NCI-H2171 treated with DMSO at 0.1 percent for 48 hours (cell line): ENCODE results near the gene S1PR1.
A peak's percentile ranks its signal among the peaks of the same experiment; 100 is the strongest.

Experiments used
- DNase-seq: peaks from one replicate; lab custom pipeline; 2025; lab: John Stamatoyannopoulos, UW

The S1PR1 gene

DNA sequence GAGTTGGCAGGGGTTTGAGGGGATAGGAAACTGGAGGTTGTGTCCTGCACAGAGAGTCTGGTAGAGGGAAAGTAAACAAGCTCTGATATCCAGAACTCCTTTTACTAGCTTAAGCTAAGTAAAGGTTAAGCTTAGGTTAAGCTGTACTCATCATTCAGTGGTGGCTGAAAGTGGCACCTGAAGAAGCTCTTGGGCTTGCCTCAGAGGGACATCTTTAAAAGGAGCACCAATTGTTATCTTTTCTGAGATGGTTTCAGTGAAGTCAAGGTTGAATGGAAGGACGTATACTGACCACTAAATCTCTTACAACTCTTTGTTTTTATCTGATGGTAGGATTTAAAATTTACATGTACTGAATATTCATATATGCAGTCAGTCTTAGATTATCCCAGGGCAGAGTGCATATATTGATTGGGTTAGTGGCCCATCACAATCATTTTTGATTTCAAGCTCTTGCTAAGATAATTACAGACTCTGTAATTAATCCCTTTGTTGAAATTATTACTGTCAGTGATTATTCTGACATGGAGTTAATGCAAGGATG is 43.3 kb downstream of the S1PR1 start:
- DNase-seq, result no peak

- no peak for DNase-seq
Measured at GRCh38 chr1:101280942-101281654, 44.3 kb downstream of the S1PR1 start.

DNA sequence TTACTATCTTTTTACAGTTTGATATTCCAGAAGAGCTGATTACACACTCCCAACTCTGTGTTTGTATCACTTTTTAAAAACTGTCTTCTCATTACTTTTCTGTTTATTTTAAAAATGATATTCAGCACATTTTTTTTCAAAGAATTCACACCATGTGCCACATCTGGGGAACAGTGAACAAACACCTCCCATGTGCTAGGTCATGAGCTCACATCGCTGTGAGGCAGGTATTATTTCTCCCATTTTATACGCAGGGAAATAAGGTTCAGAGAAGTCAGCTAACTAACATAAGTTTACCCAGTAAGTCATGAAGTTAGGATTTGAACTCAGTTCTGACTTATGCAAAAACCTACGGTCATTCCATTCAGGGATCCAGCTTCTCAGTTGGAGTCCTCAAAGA is 44.9 kb downstream of the S1PR1 start:
- no peak for DNase-seq

DNA sequence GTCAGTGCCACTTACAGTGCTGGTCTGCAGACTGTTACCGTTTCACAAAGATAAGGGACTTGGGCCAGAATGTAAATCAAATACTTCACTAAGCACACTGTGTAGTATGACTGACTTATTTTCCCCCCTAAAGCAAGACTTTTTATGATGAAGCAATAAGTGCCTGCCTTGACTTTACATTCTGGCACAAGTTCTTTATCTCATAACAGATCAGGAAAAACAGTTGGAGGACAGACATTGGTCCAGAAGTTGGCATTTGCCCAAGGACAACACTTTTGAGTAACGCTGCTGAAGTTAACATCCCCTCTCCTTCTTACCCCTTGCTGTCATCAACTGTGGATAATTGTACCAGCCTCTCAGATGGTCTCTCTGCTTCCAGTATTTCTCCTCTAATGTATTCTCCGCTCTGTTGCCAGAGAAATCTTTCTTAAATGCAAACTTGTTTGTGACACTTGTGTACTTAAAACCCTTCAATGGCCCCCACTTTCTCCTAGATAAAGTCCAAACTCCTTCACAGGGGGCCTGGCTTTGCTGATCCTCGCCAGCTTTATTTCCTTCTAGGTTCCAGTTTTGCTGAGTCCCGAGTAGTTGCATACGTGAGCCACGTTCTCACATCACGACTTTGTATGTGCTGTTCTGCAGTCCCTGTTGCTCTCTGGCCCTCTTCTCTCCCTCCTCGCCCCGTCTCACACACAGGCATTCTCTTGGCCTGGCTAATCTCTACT is 45.7 kb downstream of the S1PR1 start:
- no peak for DNase-seq

DNA sequence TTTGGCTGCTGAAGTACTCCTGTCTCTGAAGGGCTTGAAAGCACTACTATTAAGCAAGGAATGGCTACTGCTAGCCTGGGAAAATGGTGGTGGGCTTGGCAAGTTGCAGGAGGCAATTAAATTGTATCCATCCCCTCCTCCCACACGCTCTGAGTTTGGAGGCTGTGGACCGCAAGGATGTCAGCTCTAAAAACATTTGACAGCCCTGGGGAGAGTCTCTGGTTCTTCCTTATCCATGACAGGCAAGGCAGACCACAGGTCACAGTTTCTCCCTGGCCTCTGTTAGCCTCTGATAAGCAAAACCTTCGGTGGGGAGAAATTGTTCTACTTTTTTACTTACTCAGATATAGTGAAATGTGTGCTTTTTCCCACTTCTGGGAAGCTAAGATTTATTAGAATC is 46.6 kb downstream of the S1PR1 start:
- DNase-seq, result no peak

- no peak for DNase-seq
Measured at GRCh38 chr1:101284021-101284420, 47.2 kb downstream of the S1PR1 start.

DNA sequence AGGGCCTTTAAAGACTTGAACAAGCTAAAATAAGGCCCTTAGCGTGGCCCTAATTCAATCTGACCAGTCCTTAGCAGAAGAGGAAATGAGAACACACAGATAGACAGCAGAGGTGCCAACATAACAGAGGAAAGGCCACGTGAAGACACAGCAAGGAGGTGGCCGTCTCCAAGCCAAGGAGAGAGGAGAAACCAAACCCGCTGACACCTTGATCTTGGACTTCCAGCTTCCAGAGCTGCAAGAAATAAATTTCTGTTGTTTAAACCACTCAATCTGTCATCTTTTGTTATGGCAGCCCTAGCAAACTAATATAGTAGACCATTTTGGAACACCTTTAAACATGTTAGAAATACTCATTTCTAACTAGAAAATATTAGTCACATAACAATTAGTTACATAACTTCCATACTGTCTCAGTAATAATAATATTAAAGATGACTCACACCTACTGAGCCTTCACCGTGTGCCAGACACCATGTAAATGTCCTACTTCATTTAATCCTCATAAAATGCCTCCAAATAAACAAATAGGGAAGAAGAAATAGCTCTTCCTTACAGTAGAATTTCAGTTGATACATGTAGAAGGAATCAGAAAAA is 47.9 kb downstream of the S1PR1 start:
- DNase-seq, result no peak

DNA sequence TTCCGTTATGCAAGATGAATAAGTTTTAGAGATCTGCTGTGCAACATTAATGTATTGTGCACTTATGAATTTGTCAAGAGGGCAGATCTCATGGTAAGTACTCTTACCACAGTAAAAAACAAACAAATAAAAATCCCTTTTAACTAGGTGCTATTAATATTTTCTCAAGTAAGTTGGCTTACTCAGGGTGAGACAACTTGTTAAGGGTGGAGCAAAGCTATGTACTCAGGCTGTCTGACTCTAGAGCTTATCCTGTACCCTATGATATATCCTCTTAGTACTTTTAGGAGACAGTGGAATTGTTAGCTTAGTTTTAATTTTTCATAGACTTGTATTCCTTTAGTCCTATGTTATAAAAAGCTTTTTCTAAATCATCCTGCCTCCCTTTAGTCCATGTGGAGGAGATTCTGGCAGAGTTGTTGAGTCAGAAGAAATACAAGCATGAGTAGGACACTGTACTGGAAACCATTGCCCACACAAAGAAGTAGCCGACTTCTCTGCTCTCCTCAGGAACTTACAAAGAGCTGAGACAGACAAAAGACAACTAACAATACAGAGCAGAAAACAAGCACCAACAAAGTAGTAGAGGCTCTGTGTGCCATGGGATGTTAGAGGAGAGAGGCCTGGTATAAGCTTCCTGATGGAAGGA is 49.2 kb downstream of the S1PR1 start:
- DNase-seq, result no peak

DNA sequence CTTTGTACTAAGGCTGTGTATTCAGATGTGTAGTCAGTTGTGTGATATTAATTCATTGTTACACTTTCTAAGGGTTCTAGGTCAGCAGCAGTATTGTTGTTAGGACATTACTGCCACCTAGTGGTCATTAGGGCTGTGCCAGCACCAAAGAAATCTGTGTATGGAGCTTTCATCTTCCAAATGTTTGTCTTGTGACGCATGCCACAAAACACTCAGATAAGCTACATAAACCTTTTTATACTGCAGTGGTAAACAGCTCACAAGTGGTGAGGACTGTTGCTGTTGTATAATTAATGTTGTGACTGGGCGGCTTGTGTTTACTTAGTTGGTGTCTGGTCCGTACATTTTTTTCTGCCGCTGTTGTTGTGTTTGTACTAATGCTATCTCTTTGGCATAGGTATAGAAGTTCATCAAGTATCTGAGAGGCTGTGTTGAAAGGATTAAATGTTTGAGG is 51.7 kb downstream of the S1PR1 start:
- peak; percentile 73 for DNase-seq

- peak; percentile 87 for DNase-seq
Measured at GRCh38 chr1:101290119-101290921, 53.5 kb downstream of the S1PR1 start.
